Measurements from ENCODE around the gene SFTA2. TPM values are rescaled to one million over a fixed set of nuclear protein-coding genes. Genes with fewer than 3 reads are reported as not detected.

SFTA2 gene
- total RNA-seq (not detected), polyA plus RNA-seq (ENCODE audit: insufficient read depth, low read depth, low replicate concordance) (0.94 TPM)
- long read RNA-seq, donor 1: 0 reads
- long read RNA-seq, donor 2: 0 reads

GRCh38 chr6:30931969-30932645 is at the start of gene SFTA2:
SFTA2 (minus strand) TSS chr6:30932170; CDS start chr6:30932096, 74 bp downstream.
- 91 to 92% methylated on average over 5 to 7 of the region's 7 CpGs for WGBS, 2 donors
- H3K36me3 ChIP-seq (ENCODE audit: low read depth, missing control alignments): no peaks in the 10 kb centered on the region
- no peak for DNase-seq
- H3K4me1 ChIP-seq: no peaks in the 10 kb centered on the region
- no peaks in the 10 kb centered on the region for H3K27me3 ChIP-seq
- no peak for TF ChIP-seq POLR2A (IDR thresholded peaks at IDR 0.05)
- TF ChIP-seq CTCF (IDR thresholded peaks at IDR 0.05): no peak
- H3K4me3 ChIP-seq: no peak within 1 kb of the TSS
- H3K27ac ChIP-seq: no peak within 1 kb of the TSS
- H3K9me3 ChIP-seq: no peaks in the 10 kb centered on the region
- intact Hi-C loops (cut with DNase I; ENCODE audit: low total_unique reads): no loop called here

DNA sequence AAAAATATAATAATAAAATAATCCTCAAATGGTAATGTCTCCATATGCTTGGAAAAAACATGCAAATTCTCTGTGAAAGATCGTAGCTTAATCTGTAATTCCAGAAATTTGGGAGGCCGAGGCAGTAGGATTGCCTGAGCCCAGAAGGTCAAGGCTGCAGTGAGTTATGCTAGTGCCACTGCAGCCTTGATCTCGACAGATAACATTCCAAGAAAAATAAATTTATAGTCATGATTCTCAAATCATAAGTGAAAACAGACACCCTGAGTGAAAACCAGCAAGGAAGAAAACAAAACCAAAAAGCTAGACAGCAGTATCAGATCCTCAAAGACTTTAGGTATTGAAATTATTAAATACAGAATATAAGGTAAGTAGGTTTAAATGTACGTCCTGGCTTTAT is 47.7 kb upstream of the SFTA2 start:
- intact Hi-C loops (cut with DNase I; ENCODE audit: low total_unique reads): no loop called here
- Histone ChIP-seq H3K9me3 (no peaks in the 10 kb centered on the region), H3K36me3 (ENCODE audit: low read depth, missing control alignments) (no peaks in the 10 kb centered on the region), H3K27ac (no peak overlapping the region), H3K27me3 (no peaks in the 10 kb centered on the region), H3K4me3 (no peak overlapping the region), H3K4me1 (peaks cover 11% of the 10 kb centered on the region)
- DNase-seq: no peak
- WGBS, 2 donors: 42 to 48% methylated on average over 4 of the region's 4 CpGs
- no peak for TF ChIP-seq CTCF (IDR thresholded peaks at IDR 0.05)
- no peak for TF ChIP-seq POLR2A (IDR thresholded peaks at IDR 0.05)

GRCh38 chr6:30979141-30979540 is 47.2 kb upstream of the SFTA2 start:
- H3K9me3 ChIP-seq: no peaks in the 10 kb centered on the region
- H3K4me1 ChIP-seq: peaks cover 11% of the 10 kb centered on the region
- no peak overlapping the region for H3K27ac ChIP-seq
- TF ChIP-seq POLR2A (IDR thresholded peaks at IDR 0.05): no peak
- no peak for TF ChIP-seq CTCF (IDR thresholded peaks at IDR 0.05)
- no peaks in the 10 kb centered on the region for H3K36me3 ChIP-seq (ENCODE audit: low read depth, missing control alignments)
- intact Hi-C loops (cut with DNase I; ENCODE audit: low total_unique reads): no loop called here
- 12 to 31% methylated on average over 1 of the region's 1 CpG for WGBS, 2 donors
- no peaks in the 10 kb centered on the region for H3K27me3 ChIP-seq
- no peak overlapping the region for H3K4me3 ChIP-seq
- DNase-seq: no peak

GRCh38 chr6:30974490-30975252 is 42.7 kb upstream of the SFTA2 start:
- WGBS, 2 donors: 77 to 81% methylated on average over 4 of the region's 4 CpGs
- intact Hi-C loops (cut with DNase I; ENCODE audit: low total_unique reads): no loop called here
- H3K27ac ChIP-seq: no peak overlapping the region

More at GRCh38 chr6:30974490-30975252, 42.7 kb upstream of the SFTA2 start:
- Histone ChIP-seq H3K27me3 (no peaks in the 10 kb centered on the region), H3K9me3 (no peaks in the 10 kb centered on the region), H3K4me1 (peaks cover 8% of the 10 kb centered on the region), H3K36me3 (ENCODE audit: low read depth, missing control alignments) (no peaks in the 10 kb centered on the region), H3K4me3 (no peak overlapping the region)
- no peak for TF ChIP-seq CTCF (IDR thresholded peaks at IDR 0.05)
- no peak for TF ChIP-seq POLR2A (IDR thresholded peaks at IDR 0.05)
- no peak for DNase-seq
